GM12873 (cell line): Measurements from ENCODE around the gene SOX6.

Source experiments
- TF ChIP-seq, protein P1 (sequence below): IDR thresholded peaks from 2 replicates; pipeline ENCODE4 v1.5.1; 2012; ENCODE audit warnings: low read depth, mild to moderate bottlenecking, moderate library complexity, low read length, control low read depth; ENCODE audit not compliant: insufficient read depth; ENCODE audit errors: missing control alignments

Gene SOX6

DNA sequence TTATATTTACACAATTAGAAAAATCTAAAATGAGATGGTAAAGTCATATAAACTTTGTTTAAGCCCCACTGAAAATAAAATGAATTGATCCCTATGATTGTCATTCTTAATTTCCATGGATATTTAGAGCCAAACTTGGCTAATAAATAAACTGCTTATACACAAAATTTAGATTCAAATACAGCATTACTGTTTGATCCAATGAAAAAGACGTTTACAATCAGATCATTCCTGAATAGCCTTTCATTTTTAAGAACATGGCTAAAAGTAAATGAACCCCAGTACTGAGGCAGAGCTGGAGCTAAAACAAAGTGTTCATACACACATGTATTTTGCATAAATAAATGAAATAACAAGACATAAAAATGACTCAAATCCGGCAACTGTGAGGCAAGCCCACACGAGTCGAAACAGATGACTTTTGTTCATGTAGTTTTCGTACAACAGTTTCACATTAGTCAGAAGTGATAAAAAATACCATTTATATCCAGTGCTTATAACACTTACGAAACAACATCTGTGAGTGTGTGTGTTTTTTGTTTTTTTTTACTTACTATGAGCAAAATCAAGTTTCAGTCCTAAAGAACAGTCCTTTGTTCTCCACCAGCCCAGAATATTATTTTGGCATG lies 386.5 kb downstream of the SOX6 start:
- TF ChIP-seq, protein P1, sequence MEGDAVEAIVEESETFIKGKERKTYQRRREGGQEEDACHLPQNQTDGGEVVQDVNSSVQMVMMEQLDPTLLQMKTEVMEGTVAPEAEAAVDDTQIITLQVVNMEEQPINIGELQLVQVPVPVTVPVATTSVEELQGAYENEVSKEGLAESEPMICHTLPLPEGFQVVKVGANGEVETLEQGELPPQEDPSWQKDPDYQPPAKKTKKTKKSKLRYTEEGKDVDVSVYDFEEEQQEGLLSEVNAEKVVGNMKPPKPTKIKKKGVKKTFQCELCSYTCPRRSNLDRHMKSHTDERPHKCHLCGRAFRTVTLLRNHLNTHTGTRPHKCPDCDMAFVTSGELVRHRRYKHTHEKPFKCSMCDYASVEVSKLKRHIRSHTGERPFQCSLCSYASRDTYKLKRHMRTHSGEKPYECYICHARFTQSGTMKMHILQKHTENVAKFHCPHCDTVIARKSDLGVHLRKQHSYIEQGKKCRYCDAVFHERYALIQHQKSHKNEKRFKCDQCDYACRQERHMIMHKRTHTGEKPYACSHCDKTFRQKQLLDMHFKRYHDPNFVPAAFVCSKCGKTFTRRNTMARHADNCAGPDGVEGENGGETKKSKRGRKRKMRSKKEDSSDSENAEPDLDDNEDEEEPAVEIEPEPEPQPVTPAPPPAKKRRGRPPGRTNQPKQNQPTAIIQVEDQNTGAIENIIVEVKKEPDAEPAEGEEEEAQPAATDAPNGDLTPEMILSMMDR = no peak

DNA sequence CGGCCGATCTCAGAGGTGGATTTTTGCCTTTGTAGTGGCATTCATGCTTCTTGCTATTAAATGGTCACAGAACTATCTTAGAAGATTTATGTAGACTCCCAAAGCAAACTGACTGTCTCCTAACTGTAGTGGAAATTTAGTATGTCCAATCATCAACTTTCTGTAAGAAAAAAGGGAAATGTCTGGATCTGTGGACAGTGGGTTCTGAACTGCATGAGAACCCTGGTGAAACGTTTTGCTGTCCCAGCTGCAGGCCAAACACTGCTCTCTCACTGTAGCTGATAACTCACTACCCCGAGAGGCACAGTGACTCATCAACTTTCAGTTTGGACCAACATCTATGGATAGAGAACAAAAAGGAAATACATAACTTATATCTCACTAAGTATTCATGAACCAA lies 387.1 kb downstream of the SOX6 start:
- TF ChIP-seq, protein P1 = no peak

GRCh38 chr11:15968461-15969130 lies 387.8 kb downstream of the SOX6 start:
- TF ChIP-seq, protein P1 = no peak

- TF ChIP-seq, protein P1 = no peak
These were observed 388.4 kb downstream of the SOX6 start for GRCh38 chr11:15967966-15968365.

DNA sequence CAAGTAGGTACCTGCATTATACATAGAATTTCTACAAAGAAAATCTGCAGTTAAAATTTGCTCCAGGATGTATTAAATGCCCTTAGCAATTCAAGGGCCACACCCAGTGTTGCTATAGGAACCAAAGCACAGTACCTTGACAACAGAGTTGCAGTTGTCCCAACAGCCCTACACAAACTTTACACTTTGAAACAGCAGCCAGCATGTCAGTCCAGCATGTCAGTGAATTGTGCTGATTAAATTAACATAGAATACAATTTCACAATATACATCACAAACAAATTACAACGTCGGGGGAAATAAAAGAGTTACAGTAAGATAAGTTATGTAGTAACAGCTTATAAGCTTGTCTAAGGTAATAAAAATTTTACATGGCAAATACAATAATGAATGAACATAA lies 389.2 kb downstream of the SOX6 start:
- TF ChIP-seq, protein P1 = no peak

DNA sequence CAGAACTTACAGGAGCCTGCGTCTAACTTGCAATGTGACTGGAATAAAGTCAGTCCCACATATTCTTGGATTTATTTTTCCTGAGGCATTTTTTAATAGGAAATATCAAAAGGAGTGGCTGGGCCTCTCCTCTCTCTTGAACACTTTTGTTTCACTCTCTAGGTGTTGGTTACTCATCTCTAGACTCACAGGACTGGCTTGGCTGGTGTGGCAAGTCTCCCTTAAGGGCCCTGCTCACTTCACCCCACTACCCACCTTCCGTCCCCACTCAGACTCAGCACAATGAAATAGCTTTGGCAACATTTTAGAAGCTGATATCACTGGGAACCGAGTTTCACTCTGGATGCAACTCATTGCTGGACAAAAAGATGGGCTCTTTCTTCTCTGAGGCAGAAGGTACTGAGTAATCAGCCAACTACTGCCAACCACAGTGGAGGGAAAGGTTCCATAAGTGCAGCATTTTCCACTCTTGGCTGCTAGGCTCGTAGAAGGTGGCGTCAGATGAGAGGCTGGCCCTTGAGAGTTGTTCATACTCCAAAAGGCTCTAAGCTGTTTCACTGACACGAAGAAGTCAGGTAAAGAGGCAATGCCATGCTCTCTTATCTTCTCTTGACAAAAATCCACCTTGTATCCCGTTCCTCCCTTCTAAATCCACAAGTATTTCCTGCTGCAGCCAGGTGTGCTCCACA lies 390.6 kb downstream of the SOX6 start:
- TF ChIP-seq, protein P1 = no peak

- TF ChIP-seq, protein P1 = no peak
These were observed 393.1 kb downstream of the SOX6 start for GRCh38 chr11:15963266-15963665.
